ENCODE results near the gene WDPCP. TPM values are rescaled to one million over a fixed set of nuclear protein-coding genes. Genes with fewer than 3 reads are reported as not detected.

WDPCP gene
- total and polyA plus RNA-seq, 2 of the 8 experiments (the other 6 are each of a cell fraction or from before 2014, with no cell fraction given) = 9.3 to 25.8 TPM

GRCh38 chr2:63525905-63526304 is 62.4 kb downstream of the WDPCP start:
- H3K36me3 ChIP-seq (ENCODE audit: control insufficient read depth in 2 of 4, insufficient read depth in 4 of 4, low read length in 3 of 4) = peaks cover 0 to 6% (median 0%) of the 10 kb centered on the region in 4 experiments; a peak in 2 of 8 replicates
- POLR2A ChIA-PET (ENCODE audit: partially characterized antibody) = no interaction called here
- H2BK20ac ChIP-seq (ENCODE audit: low read length) = no peak overlapping the region
- H3K18ac ChIP-seq (ENCODE audit: extremely low read depth, low read length) = no peak overlapping the region
- no peak for DNase-seq (ENCODE audit: low read depth in 1 of 2, low spot score in 2 of 2)
- TF ChIP-seq KDM1A (IDR thresholded peaks at IDR 0.05; ENCODE audit: borderline replicate concordance, low read length) = no peak
- TF ChIP-seq PHF8 (conservative IDR thresholded peaks at IDR 0.05; ENCODE audit: low read depth, low read length) = no peak
- no peak for TF ChIP-seq ZNF274 (IDR thresholded peaks at IDR 0.05; ENCODE audit: borderline replicate concordance, extremely low read depth, low read length)
- no peak for TF ChIP-seq YY1 (IDR thresholded peaks at IDR 0.05; ENCODE audit: low read depth, low read length)
- no peak for TF ChIP-seq SP1 (IDR thresholded peaks at IDR 0.05; ENCODE audit: low read depth, low read length)
- no peak overlapping the region for H4K91ac ChIP-seq (replicated peaks; ENCODE audit: insufficient read length, low read length)
- no peaks in the 10 kb centered on the region; the same call in 1 of the 2 replicates for H3K79me1 ChIP-seq (ENCODE audit: low read depth, low read length)
- H3K4me3 ChIP-seq (ENCODE audit: extremely low read depth in 1 of 4, insufficient read depth in 2 of 4, low read depth in 3 of 4, low read length in 4 of 4) = no peak overlapping the region
- no peak overlapping the region for H3K23ac ChIP-seq (ENCODE audit: insufficient read length)
- no peak overlapping the region for H2BK120ac ChIP-seq (replicated peaks; ENCODE audit: low read depth, low read length)
- no peaks in the 10 kb centered on the region for H3K27me3 ChIP-seq (replicated peaks in 1 of 4; ENCODE audit: control insufficient read depth in 3 of 4, extremely low read depth in 1 of 4, insufficient read depth in 3 of 4, low read length in 3 of 4)
- no peak overlapping the region for H3K27ac ChIP-seq (ENCODE audit: low read depth, low read length)
- no peak overlapping the region for H2BK12ac ChIP-seq (ENCODE audit: low read depth, low read length)
- H2AFZ ChIP-seq (ENCODE audit: low read length) = no peak overlapping the region
- 84% methylated on average over 3 of the region's 3 CpGs; no CpG with 5 or more reads in 1 of the 2 experiments for WGBS, 2 experiments (ENCODE audit: extremely low coverage in 1 of 2, insufficient coverage in 1 of 2, insufficient read length in 1 of 2, insufficient replicate concordance in 2 of 2, low coverage in 1 of 2, low lambda C conversion rate in 2 of 2, missing lambda C conversion rate in 1 of 2)
- CTCF ChIA-PET (ENCODE audit: partially characterized antibody) = interaction anchor here (1.2 kb wide), 1 partner anchor 8 kb away, joined by 3 read pairs; no protein-coding TSS in a partner anchor
- FAIRE-seq = no peak
- no peak overlapping the region for H3K14ac ChIP-seq (ENCODE audit: insufficient read length)
- H3K56ac ChIP-seq (replicated peaks; ENCODE audit: insufficient read length, low read depth, low read length) = no peak overlapping the region
- no peak overlapping the region for H2BK5ac ChIP-seq (ENCODE audit: low read depth, low read length)
- peaks cover 0 to 40% of the 10 kb centered on the region in 2 experiments; a peak in 2 of 4 replicates for H3K79me2 ChIP-seq (ENCODE audit: control insufficient read depth in 1 of 2, insufficient read depth in 2 of 2, low read length in 2 of 2)
- H2AK5ac ChIP-seq (ENCODE audit: low read depth, low read length) = no peak overlapping the region
- no peak overlapping the region for H3K9ac ChIP-seq (replicated peaks in 1 of 4; ENCODE audit: extremely low read depth in 1 of 4, low read depth in 3 of 4, low read length in 3 of 4)
- H3K9me3 ChIP-seq (ENCODE audit: insufficient read depth in 2 of 2, low read depth in 1 of 2, low read length in 1 of 2) = peaks cover 8 to 12% of the 10 kb centered on the region in 2 experiments
- no peak overlapping the region for H3K4ac ChIP-seq (replicated peaks; ENCODE audit: insufficient read length, low read depth, low read length)
- H3K4me2 ChIP-seq (ENCODE audit: insufficient read depth in 1 of 2, low read depth in 2 of 2, low read length in 2 of 2) = no peak overlapping the region
- no peak overlapping the region for H4K8ac ChIP-seq (ENCODE audit: extremely low read depth, insufficient read depth, low read length)
- H2BK15ac ChIP-seq (ENCODE audit: low read length) = no peak overlapping the region
- no peak overlapping the region for H4K5ac ChIP-seq (ENCODE audit: insufficient read length, low read depth, low read length)
- no peaks in the 10 kb centered on the region for H3K4me1 ChIP-seq (replicated peaks in 1 of 4; ENCODE audit: control insufficient read depth in 3 of 4, insufficient read depth in 4 of 4, low read length in 3 of 4)
- H3K23me2 ChIP-seq (ENCODE audit: low read depth, low read length) = no peaks in the 10 kb centered on the region
- H4K20me1 ChIP-seq (replicated peaks in 1 of 2; ENCODE audit: control insufficient read depth in 1 of 2, insufficient read depth in 2 of 2, low read length in 2 of 2) = no peaks in the 10 kb centered on the region
